HAP-1 (cell line): ENCODE data around the gene TRIM37.
"Not testable (repeated sequence)": the region's sequence is repeated elsewhere in the genome, so short reads cannot be mapped to it uniquely, and the experiment has no call there.

Experiments
- DNase-seq, 2 experiments: peaks; one replicate each; pipeline ENCODE4 v3.0.0-alpha.2; 2016 to 2020; ENCODE audit warnings: low spot score in 2 of 2
- H3K27me3 ChIP-seq: fragments of 250-450 bp; sonication (Bioruptor Pico); 2 replicates; pipeline ENCODE4 v1.5.1; 2020; ENCODE audit warnings: low read depth, mild to moderate bottlenecking, moderate library complexity
- H3K36me3 ChIP-seq: fragments of 250-450 bp; sonication (Bioruptor Pico); replicated peaks from 2 replicates; pipeline ENCODE4 v1.5.1; 2020; ENCODE audit warnings: mild to moderate bottlenecking
- H3K4me1 ChIP-seq: fragments of 250-450 bp; sonication (Bioruptor Pico); 2 replicates; pipeline ENCODE4 v1.5.1; 2020; ENCODE audit warnings: mild to moderate bottlenecking
- H3K4me3 ChIP-seq: fragments of 250-450 bp; sonication (Bioruptor Pico); 2 replicates; pipeline ENCODE4 v1.5.1; 2020; ENCODE audit warnings: mild to moderate bottlenecking, moderate library complexity
- H3K9me3 ChIP-seq: fragments of 250-450 bp; sonication (Bioruptor Pico); 2 replicates; pipeline ENCODE4 v1.5.1; 2020; ENCODE audit warnings: mild to moderate bottlenecking, moderate library complexity
- in situ Hi-C: fragments of 300-500 bp; cut with MboI; formaldehyde crosslinking; loops from 3 replicates; pipeline ENCODE4 v1.14.3; 2020; ENCODE audit warnings: low sequenced_read_pairs, inconsistent platforms, mixed read lengths

TRIM37 gene

GRCh38 chr17:59138339-59138738, 31.7 kb upstream of the TRIM37 start:
- H3K27me3 ChIP-seq, DNase-seq, H3K4me3 ChIP-seq, H3K4me1 ChIP-seq, H3K36me3 ChIP-seq, in situ Hi-C loops, H3K9me3 ChIP-seq: not testable (repeated sequence)

GRCh38 chr17:59131131-59131530, 24.5 kb upstream of the TRIM37 start:
- no peak overlapping the region for H3K4me3 ChIP-seq
- peaks cover 31% of the 10 kb centered on the region for H3K36me3 ChIP-seq
- no peak for DNase-seq
- H3K27me3 ChIP-seq: no peaks in the 10 kb centered on the region
- in situ Hi-C loops: no loop called here
- peaks cover 4% of the 10 kb centered on the region; the same call in 1 of the 2 replicates for H3K4me1 ChIP-seq
- H3K9me3 ChIP-seq: no peaks in the 10 kb centered on the region

GRCh38 chr17:59129814-59130213, 23.1 kb upstream of the TRIM37 start:
- H3K27me3 ChIP-seq: no peaks in the 10 kb centered on the region
- in situ Hi-C loops: no loop called here
- DNase-seq: no peak
- peaks cover 31% of the 10 kb centered on the region for H3K36me3 ChIP-seq
- H3K4me1 ChIP-seq: peaks cover 4% of the 10 kb centered on the region; the same call in 1 of the 2 replicates
- H3K4me3 ChIP-seq: no peak overlapping the region
- no peaks in the 10 kb centered on the region for H3K9me3 ChIP-seq

- in situ Hi-C loops: no loop called here
- no peak for DNase-seq
- Histone ChIP-seq H3K9me3 (no peaks in the 10 kb centered on the region), H3K4me1 (no peaks in the 10 kb centered on the region), H3K36me3 (peaks cover 51% of the 10 kb centered on the region), H3K4me3 (no peak overlapping the region), H3K27me3 (no peaks in the 10 kb centered on the region)
Observed at GRCh38 chr17:59126809-59127417, 20.2 kb upstream of the TRIM37 start.

GRCh38 chr17:59124665-59125064, 18.0 kb upstream of the TRIM37 start:
- in situ Hi-C loops: no loop called here
- H3K4me1 ChIP-seq: no peaks in the 10 kb centered on the region
- no peaks in the 10 kb centered on the region for H3K27me3 ChIP-seq
- DNase-seq: no peak
- H3K4me3 ChIP-seq: no peak overlapping the region
- H3K36me3 ChIP-seq: peaks cover 53% of the 10 kb centered on the region
- H3K9me3 ChIP-seq: no peaks in the 10 kb centered on the region

- H3K36me3 ChIP-seq: peaks cover 50% of the 10 kb centered on the region
- in situ Hi-C loops: no loop called here
Observed at GRCh38 chr17:59121901-59122480, 15.3 kb upstream of the TRIM37 start.

GRCh38 chr17:59115474-59115873, 8.8 kb upstream of the TRIM37 start:
- no peaks in the 10 kb centered on the region for H3K27me3 ChIP-seq
- DNase-seq: no peak
- in situ Hi-C loops: no loop called here
- H3K4me3 ChIP-seq: no peak overlapping the region
- no peaks in the 10 kb centered on the region for H3K4me1 ChIP-seq
- no peaks in the 10 kb centered on the region for H3K9me3 ChIP-seq
- H3K36me3 ChIP-seq: peaks cover 63% of the 10 kb centered on the region

More at GRCh38 chr17:59121901-59122480, 15.3 kb upstream of the TRIM37 start:
- no peak for DNase-seq
- H3K9me3 ChIP-seq: no peaks in the 10 kb centered on the region
- no peaks in the 10 kb centered on the region for H3K4me1 ChIP-seq
- H3K4me3 ChIP-seq: no peak overlapping the region
- no peaks in the 10 kb centered on the region for H3K27me3 ChIP-seq

GRCh38 chr17:59111539-59111938, 4.9 kb upstream of the TRIM37 start:
- H3K4me3 ChIP-seq: no peak overlapping the region
- no peak for DNase-seq
- H3K4me1 ChIP-seq: peaks cover 13% of the 10 kb centered on the region
- H3K9me3 ChIP-seq: no peaks in the 10 kb centered on the region
- H3K36me3 ChIP-seq: peaks cover 46% of the 10 kb centered on the region
- no peaks in the 10 kb centered on the region for H3K27me3 ChIP-seq
- in situ Hi-C loops: no loop called here

- peaks cover 43% of the 10 kb centered on the region for H3K36me3 ChIP-seq
- DNase-seq: no peak
- H3K4me1 ChIP-seq: peaks cover 13% of the 10 kb centered on the region
- no peaks in the 10 kb centered on the region for H3K9me3 ChIP-seq
- H3K4me3 ChIP-seq: no peak overlapping the region
- H3K27me3 ChIP-seq: no peaks in the 10 kb centered on the region
- in situ Hi-C loops: no loop called here
Observed at GRCh38 chr17:59110973-59111372, 4.3 kb upstream of the TRIM37 start.

- H3K4me3 ChIP-seq: no peak overlapping the region
- H3K4me1 ChIP-seq: peaks cover 15% of the 10 kb centered on the region
- DNase-seq: no peak
- H3K27me3 ChIP-seq: no peaks in the 10 kb centered on the region
- in situ Hi-C loops: no loop called here
- H3K9me3 ChIP-seq: no peaks in the 10 kb centered on the region
- peaks cover 28% of the 10 kb centered on the region for H3K36me3 ChIP-seq
Observed at GRCh38 chr17:59108400-59109102, 1.9 kb upstream of the TRIM37 start.

GRCh38 chr17:59107306-59107670, 608 bp upstream of the TRIM37 start:
- DNase-seq: no peak
- in situ Hi-C loops: no loop called here
- H3K36me3 ChIP-seq: peaks cover 25% of the 10 kb centered on the region
- peak overlapping the region; percentile 87 for H3K4me3 ChIP-seq
- H3K27me3 ChIP-seq: no peaks in the 10 kb centered on the region
- peaks cover 15% of the 10 kb centered on the region for H3K4me1 ChIP-seq
- H3K9me3 ChIP-seq: no peaks in the 10 kb centered on the region

GRCh38 chr17:59105852-59106462, 723 bp downstream of the TRIM37 start:
- in situ Hi-C loops: no loop called here
- Histone ChIP-seq H3K36me3 (peaks cover 12% of the 10 kb centered on the region), H3K27me3 (no peaks in the 10 kb centered on the region), H3K9me3 (no peaks in the 10 kb centered on the region), H3K4me1 (peaks cover 15% of the 10 kb centered on the region), H3K4me3 (peak overlapping the region; percentile 87)
- DNase-seq: peak in 1 of 2 experiments; percentile 65

- in situ Hi-C loops: no loop called here
- H3K4me1 ChIP-seq: peaks cover 2% of the 10 kb centered on the region
- H3K4me3 ChIP-seq: no peak overlapping the region
- DNase-seq: no peak
- peaks cover 9% of the 10 kb centered on the region for H3K36me3 ChIP-seq
- no peaks in the 10 kb centered on the region for H3K27me3 ChIP-seq
- H3K9me3 ChIP-seq: no peaks in the 10 kb centered on the region
Observed at GRCh38 chr17:59101178-59101577, 5.5 kb downstream of the TRIM37 start.

- in situ Hi-C loops: no loop called here
- H3K4me1 ChIP-seq: peaks cover 22% of the 10 kb centered on the region
- no peak for DNase-seq
- H3K4me3 ChIP-seq: no peak overlapping the region
- H3K36me3 ChIP-seq: peaks cover 5% of the 10 kb centered on the region
- no peaks in the 10 kb centered on the region for H3K27me3 ChIP-seq
- no peaks in the 10 kb centered on the region for H3K9me3 ChIP-seq
Observed at GRCh38 chr17:59097876-59098275, 8.8 kb downstream of the TRIM37 start.
